Neuronal stem cell (in vitro differentiated cells): ENCODE data around the gene AP2A1.

Experiments used
- DNase-seq: peaks from one replicate; pipeline ENCODE4 v3.0.0-alpha.2; 2013; ENCODE audit warnings: low spot score
- H2AFZ ChIP-seq: one replicate; pipeline ENCODE4 v1.6.1; 2013; ENCODE audit warnings: mild to moderate bottlenecking, low read length, inconsistent platforms
- H2AK5ac ChIP-seq: 2 replicates; pipeline ENCODE4 v1.6.1; 2013; ENCODE audit warnings: low read depth, mild to moderate bottlenecking, inconsistent platforms, low read length, moderate library complexity, mixed read lengths
- H2BK120ac ChIP-seq: 2 replicates; pipeline ENCODE4 v1.6.1; 2013; ENCODE audit warnings: low read depth, mild to moderate bottlenecking, inconsistent platforms, low read length, moderate library complexity, mixed read lengths
- H2BK12ac ChIP-seq: one replicate; pipeline ENCODE4 v1.6.1; 2013; ENCODE audit warnings: low read length, inconsistent platforms
- H2BK15ac ChIP-seq: 2 replicates; pipeline ENCODE4 v1.6.1; 2013; ENCODE audit warnings: mild to moderate bottlenecking, low read length, inconsistent platforms, mixed read lengths
- H2BK5ac ChIP-seq: one replicate; pipeline ENCODE4 v1.6.1; 2013; ENCODE audit warnings: inconsistent platforms, mild to moderate bottlenecking, low read length, moderate library complexity
- H3K14ac ChIP-seq: one replicate; pipeline ENCODE4 v1.6.1; 2013; ENCODE audit warnings: low read length, inconsistent platforms
- H3K18ac ChIP-seq: 2 replicates; pipeline ENCODE4 v1.6.1; 2013; ENCODE audit warnings: low read length, inconsistent platforms
- H3K23ac ChIP-seq: 2 replicates; pipeline ENCODE4 v1.6.1; 2013; ENCODE audit warnings: low read depth, mild to moderate bottlenecking, mixed read lengths, low read length, inconsistent platforms; ENCODE audit not compliant: poor library complexity
- H3K27ac ChIP-seq: replicated peaks from 3 replicates; pipeline ENCODE4 v1.5.1; 2013; ENCODE audit warnings: low read length, inconsistent platforms
- H3K27me3 ChIP-seq, 3 experiments: 2 replicates each; pipeline ENCODE4 v1.6.1; 2013; ENCODE audit warnings: low read length in 3 of 3, mild to moderate bottlenecking in 2 of 3, inconsistent platforms in 1 of 3, low read depth in 1 of 3, mixed read lengths in 1 of 3, moderate library complexity in 1 of 3; ENCODE audit not compliant: control insufficient read depth in 3 of 3, insufficient read depth in 3 of 3
- H3K36me3 ChIP-seq, 2 donors: replicated peaks in 1 of 2; 2 replicates each; pipeline ENCODE4 v1.6.1; 2013; ENCODE audit warnings: low read length in 2 of 2; ENCODE audit not compliant: control insufficient read depth in 2 of 2, insufficient read depth in 2 of 2
- H3K4ac ChIP-seq: 2 replicates; pipeline ENCODE4 v1.6.1; 2013; ENCODE audit warnings: inconsistent platforms, mild to moderate bottlenecking, low read length, moderate library complexity
- H3K4me1 ChIP-seq, 2 donors: 1 replicate in 1 of 2; 2 replicates in 1 of 2; pipeline ENCODE4 v1.6.1; 2013; ENCODE audit warnings: low read length in 2 of 2, low read depth in 1 of 2; ENCODE audit not compliant: control insufficient read depth in 2 of 2, insufficient read depth in 1 of 2
- H3K4me2 ChIP-seq: one replicate; pipeline ENCODE4 v1.6.1; 2013; ENCODE audit warnings: mild to moderate bottlenecking, low read length, inconsistent platforms; ENCODE audit not compliant: insufficient read depth, poor library complexity, severe bottlenecking
- H3K4me3 ChIP-seq, 2 donors: 2 replicates each; pipeline ENCODE4 v1.5.1; 2013; ENCODE audit warnings: low read length in 2 of 2, mild to moderate bottlenecking in 2 of 2, inconsistent platforms in 1 of 2, moderate library complexity in 1 of 2
- H3K79me1 ChIP-seq: one replicate; pipeline ENCODE4 v1.6.1; 2013; ENCODE audit warnings: low read depth, mild to moderate bottlenecking, inconsistent platforms, low read length, moderate library complexity
- H3K9ac ChIP-seq: one replicate; pipeline ENCODE4 v1.6.1; 2013; ENCODE audit warnings: mild to moderate bottlenecking, low read depth, low read length, inconsistent platforms; ENCODE audit not compliant: poor library complexity
- H3K9me3 ChIP-seq, 2 donors: replicated peaks in 1 of 2; 2 replicates each; pipeline versions ENCODE3 to v1.6.1; 2013; ENCODE audit warnings: low read length in 2 of 2, mild to moderate bottlenecking in 2 of 2, inconsistent platforms in 1 of 2, low read depth in 1 of 2, mixed read lengths in 1 of 2, moderate library complexity in 1 of 2; ENCODE audit not compliant: control insufficient read depth in 2 of 2, insufficient read depth in 1 of 2
- H4K8ac ChIP-seq: one replicate; pipeline ENCODE4 v1.6.1; 2013; ENCODE audit warnings: low read depth, mild to moderate bottlenecking, inconsistent platforms, low read length, moderate library complexity
- H4K91ac ChIP-seq: one replicate; pipeline ENCODE4 v1.6.1; 2013; ENCODE audit warnings: low read length, low read depth, mild to moderate bottlenecking, inconsistent platforms; ENCODE audit not compliant: poor library complexity
- WGBS, 2 donors: extraction: QIAGEN DNeasy Blood & Tissue Kit; methylation state at CpG; one replicate each; pipeline ENCODE4 v1.1.7; 2013; ENCODE audit warnings: missing lambda C conversion rate in 2 of 2, mixed read lengths in 1 of 2; ENCODE audit not compliant: insufficient read length in 2 of 2, insufficient replicate concordance in 1 of 2; ENCODE audit errors: extremely low coverage in 2 of 2; 5-methylcytosine and 5-hydroxymethylcytosine counted together

The AP2A1 gene

DNA sequence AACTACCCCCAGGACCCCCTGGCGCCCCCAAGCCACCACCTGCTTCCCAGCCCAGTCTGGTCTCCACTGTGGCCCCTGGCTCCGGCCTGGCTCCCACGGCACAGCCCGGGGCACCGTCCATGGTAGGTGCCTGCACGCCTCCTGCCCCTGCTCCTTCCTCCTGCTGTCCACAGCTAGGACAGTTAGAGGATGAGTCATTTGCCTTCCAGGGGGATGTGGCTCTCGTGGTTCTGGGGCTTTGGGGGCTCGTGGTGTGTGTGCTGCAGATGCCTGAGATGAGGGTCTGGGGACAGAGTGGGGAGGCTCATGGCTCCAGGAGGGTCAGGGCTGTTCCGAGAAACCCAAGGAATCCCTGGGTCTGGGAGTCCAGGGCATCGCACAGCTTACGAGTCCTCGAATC, 64.0 kb downstream of the AP2A1 start:
- Histone ChIP-seq H2BK15ac (no peak overlapping the region), H3K4me2 (no peak overlapping the region), H3K14ac (no peak overlapping the region), H3K27ac (no peak overlapping the region), H2BK12ac (no peak overlapping the region), H2AFZ (no peak overlapping the region), H2BK120ac (no peak overlapping the region), H2BK5ac (peak overlapping the region; percentile 60), H3K9ac (no peak overlapping the region), H3K4ac (no peak overlapping the region), H3K27me3 (no peaks in the 10 kb centered on the region), H3K9me3 (no peaks in the 10 kb centered on the region), H4K8ac (no peak overlapping the region), H3K36me3 (peaks cover 55 to 95% of the 10 kb centered on the region in 2 donors), H3K4me1 (no peaks in the 10 kb centered on the region), H4K91ac (no peak overlapping the region), H3K18ac (no peak overlapping the region), H3K79me1 (peaks cover 24% of the 10 kb centered on the region), H2AK5ac (no peak overlapping the region), H3K4me3 (no peak overlapping the region), H3K23ac (no peak overlapping the region)
- no peak for DNase-seq
- no CpG with 5 or more reads among the region's 12 CpGs for WGBS, 2 donors

DNA sequence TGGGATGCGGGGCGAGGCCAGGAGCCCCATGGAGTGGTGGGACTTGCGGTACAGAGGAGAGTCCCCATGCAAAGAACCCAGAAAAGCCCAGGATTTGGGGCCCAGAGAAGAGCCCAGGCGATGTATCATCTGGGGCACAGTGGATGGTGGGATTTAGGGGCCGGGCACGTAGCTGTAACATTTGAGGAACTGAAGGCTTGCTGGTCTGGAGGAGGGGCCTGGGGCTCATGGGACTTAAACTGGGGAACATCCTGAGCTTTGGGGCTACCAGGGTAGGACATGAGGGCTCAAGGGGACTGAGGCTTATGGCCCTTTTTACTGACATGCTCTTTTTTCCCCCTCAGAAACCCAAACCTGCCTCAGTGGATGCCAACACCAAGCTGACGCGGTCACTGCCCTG, 64.8 kb downstream of the AP2A1 start:
- Histone ChIP-seq H3K4me2 (no peak overlapping the region), H4K8ac (no peak overlapping the region), H4K91ac (no peak overlapping the region), H2BK15ac (no peak overlapping the region), H3K27ac (no peak overlapping the region), H2BK120ac (no peak overlapping the region), H2BK12ac (no peak overlapping the region), H3K23ac (peak overlapping the region; percentile 31), H3K4me3 (no peak overlapping the region), H3K9me3 (no peaks in the 10 kb centered on the region), H3K36me3 (peaks cover 54 to 95% of the 10 kb centered on the region in 2 donors), H3K4me1 (no peaks in the 10 kb centered on the region), H3K9ac (no peak overlapping the region), H3K14ac (no peak overlapping the region), H3K27me3 (no peaks in the 10 kb centered on the region), H3K4ac (no peak overlapping the region), H3K79me1 (peaks cover 19% of the 10 kb centered on the region), H2AK5ac (no peak overlapping the region), H3K18ac (no peak overlapping the region), H2AFZ (no peak overlapping the region), H2BK5ac (no peak overlapping the region)
- WGBS, 2 donors, result no CpG with 5 or more reads among the region's 8 CpGs
- no peak for DNase-seq

DNA sequence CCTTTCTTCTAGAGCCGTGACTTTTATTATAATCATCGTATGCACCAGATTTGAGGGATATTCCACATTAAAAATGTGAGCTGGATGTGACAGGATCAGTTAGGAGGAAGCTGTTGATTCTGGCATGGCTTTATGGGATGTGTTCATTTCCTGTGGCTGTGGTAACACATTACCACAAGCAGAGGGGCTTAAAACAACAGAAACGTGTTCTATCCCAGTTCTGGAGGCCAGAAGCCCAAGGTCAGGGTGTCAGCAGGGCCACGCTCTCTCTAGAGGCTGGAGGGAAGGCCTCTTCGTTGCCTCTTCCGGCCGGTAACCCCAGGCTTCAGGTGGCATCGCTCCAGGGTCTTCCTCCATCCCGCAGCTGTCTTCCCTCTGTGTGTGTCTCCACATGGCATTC, 65.8 kb downstream of the AP2A1 start:
- WGBS, 2 donors, result no CpG with 5 or more reads among the region's 9 CpGs
- no peak overlapping the region for H2BK15ac ChIP-seq
- H3K4me3 ChIP-seq, result no peak overlapping the region
- no peak overlapping the region for H3K14ac ChIP-seq
- no peak overlapping the region for H3K4ac ChIP-seq
- no peaks in the 10 kb centered on the region for H3K27me3 ChIP-seq
- H3K23ac ChIP-seq, result no peak overlapping the region
- H3K79me1 ChIP-seq, result peaks cover 11% of the 10 kb centered on the region
- H2BK12ac ChIP-seq, result no peak overlapping the region
- H4K91ac ChIP-seq, result no peak overlapping the region
- no peak overlapping the region for H2BK5ac ChIP-seq
- DNase-seq, result no peak
- no peak overlapping the region for H3K27ac ChIP-seq
- no peak overlapping the region for H2BK120ac ChIP-seq
- no peak overlapping the region for H3K18ac ChIP-seq
- H3K4me1 ChIP-seq, result no peaks in the 10 kb centered on the region
- H4K8ac ChIP-seq, result no peak overlapping the region
- H2AK5ac ChIP-seq, result no peak overlapping the region
- H2AFZ ChIP-seq, result no peak overlapping the region
- H3K9me3 ChIP-seq, result no peaks in the 10 kb centered on the region
- peaks cover 57 to 95% of the 10 kb centered on the region in 2 donors for H3K36me3 ChIP-seq
- H3K4me2 ChIP-seq, result no peak overlapping the region
- no peak overlapping the region for H3K9ac ChIP-seq

DNA sequence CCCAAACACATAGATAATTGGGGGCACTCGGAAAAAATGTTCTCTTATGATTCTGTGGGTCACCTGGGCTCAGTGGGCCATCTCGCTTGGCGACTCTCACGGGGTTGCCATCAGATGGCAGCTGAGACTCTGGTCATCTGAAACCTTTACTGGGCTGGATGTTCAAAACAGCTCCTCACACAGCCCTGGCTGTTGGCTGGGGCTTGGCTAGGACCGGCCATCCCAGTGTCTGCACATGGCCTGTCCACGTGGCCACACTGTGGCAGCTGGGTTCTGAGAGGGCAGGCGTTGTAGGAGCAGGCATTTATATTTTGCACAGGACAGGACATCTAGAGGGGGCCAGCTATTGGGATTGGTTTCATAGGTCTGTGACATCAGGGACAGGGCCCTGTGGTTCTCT, 66.8 kb downstream of the AP2A1 start:
- Histone ChIP-seq H3K4me1 (no peaks in the 10 kb centered on the region), H3K18ac (no peak overlapping the region), H3K4ac (no peak overlapping the region), H2BK15ac (no peak overlapping the region), H2AK5ac (no peak overlapping the region), H3K27me3 (no peaks in the 10 kb centered on the region), H3K23ac (no peak overlapping the region), H3K9me3 (no peaks in the 10 kb centered on the region), H3K4me2 (no peak overlapping the region), H3K4me3 (no peak overlapping the region), H2BK5ac (no peak overlapping the region), H2BK12ac (no peak overlapping the region), H2BK120ac (no peak overlapping the region), H3K14ac (no peak overlapping the region), H2AFZ (no peak overlapping the region), H3K79me1 (peaks cover 9% of the 10 kb centered on the region), H3K27ac (no peak overlapping the region), H4K91ac (no peak overlapping the region), H4K8ac (no peak overlapping the region), H3K9ac (no peak overlapping the region), H3K36me3 (peaks cover 62 to 98% of the 10 kb centered on the region in 2 donors)
- no CpG with 5 or more reads among the region's 7 CpGs for WGBS, 2 donors
- no peak for DNase-seq
